ENCODE results near the gene ELK1.

Gene ELK1

DNA sequence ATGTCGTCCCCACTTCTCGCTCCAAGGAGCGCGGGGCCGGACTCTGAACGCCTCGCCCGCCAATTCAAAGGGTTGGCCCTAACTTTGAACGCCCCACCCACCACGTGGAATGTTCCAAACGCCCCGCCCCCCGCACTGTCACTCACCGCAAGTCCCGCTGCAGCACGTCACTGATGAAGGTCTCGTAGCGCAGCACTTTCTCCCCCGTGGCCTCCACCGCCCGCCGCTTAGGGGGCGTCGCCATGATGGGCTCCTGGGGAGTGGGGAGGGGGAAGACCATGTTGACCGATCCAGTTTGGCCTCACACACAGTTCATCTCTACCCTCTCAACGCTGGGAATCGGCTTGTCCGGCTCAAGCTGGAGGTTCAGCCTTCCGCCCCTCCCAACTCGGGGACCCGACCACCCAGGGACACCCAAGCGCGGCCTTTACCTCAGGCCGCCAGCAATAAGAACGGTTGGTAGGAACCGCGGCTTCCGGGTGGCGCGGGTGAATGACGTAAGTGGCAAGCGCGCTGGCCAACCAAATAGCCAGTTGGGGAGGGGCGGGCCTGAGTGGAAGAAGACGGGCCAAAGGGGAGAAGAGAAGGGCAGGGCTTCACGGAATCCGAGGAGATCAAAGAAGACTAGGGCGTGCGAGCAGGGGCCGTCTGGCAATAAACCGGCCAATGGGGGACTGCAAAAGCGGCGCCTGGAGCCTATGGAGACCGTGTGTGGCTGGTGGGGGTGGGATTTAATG lies 8.5 kb upstream of the ELK1 start, which contains the start of gene UXT:
UXT (minus strand) TSS at position 497 of the 737 bp plus-strand sequence; CDS start at position 244, 253 bp downstream.
- Mint-ChIP-seq H3K9me3 (peaks cover 3% of the 10 kb centered on the region), H3K4me3 (peak within 1 kb of the TSS; percentile 90), H3K27me3 (no peaks in the 10 kb centered on the region), H3K27ac (peak within 1 kb of the TSS; percentile 95), H3K36me3 (ENCODE audit: low read depth) (peaks cover 38% of the 10 kb centered on the region), H3K4me1 (ENCODE audit: low read depth) (peaks cover 68% of the 10 kb centered on the region)

DNA sequence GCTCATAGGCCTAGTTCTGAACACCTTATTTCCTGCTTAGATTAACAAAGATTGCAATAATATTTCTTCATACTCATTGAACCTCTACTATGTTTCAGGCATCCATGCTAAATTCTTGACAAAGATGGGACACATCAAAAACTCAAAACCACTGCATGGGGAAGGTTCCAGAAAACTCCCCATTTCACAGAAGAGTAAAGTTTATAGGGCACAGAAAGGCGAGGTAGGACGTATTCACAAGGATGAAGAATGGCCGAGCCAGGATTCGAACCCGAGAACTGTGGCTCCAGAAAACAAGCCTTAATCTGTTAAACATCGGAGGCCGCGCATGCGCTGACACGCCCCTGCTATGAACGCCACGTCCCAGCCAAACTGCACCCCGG lies 7.9 kb upstream of the ELK1 start:
- peak overlapping the region; percentile 90 for H3K4me3 Mint-ChIP-seq
- peaks cover 44% of the 10 kb centered on the region for H3K36me3 Mint-ChIP-seq (ENCODE audit: low read depth)
- H3K27ac Mint-ChIP-seq: peak overlapping the region; percentile 95
- peaks cover 3% of the 10 kb centered on the region for H3K9me3 Mint-ChIP-seq
- H3K27me3 Mint-ChIP-seq: no peaks in the 10 kb centered on the region
- H3K4me1 Mint-ChIP-seq (ENCODE audit: low read depth): peaks cover 62% of the 10 kb centered on the region

- Mint-ChIP-seq H3K36me3 (ENCODE audit: low read depth) (peaks cover 69% of the 10 kb centered on the region), H3K4me1 (ENCODE audit: low read depth) (peaks cover 50% of the 10 kb centered on the region), H3K9me3 (no peaks in the 10 kb centered on the region), H3K4me3 (peak overlapping the region; percentile 92), H3K27me3 (no peaks in the 10 kb centered on the region), H3K27ac (peak overlapping the region; percentile 94)
Observed at GRCh38 chrX:47651043-47651905, 911 bp upstream of the ELK1 start.

GRCh38 chrX:47649781-47650163 lies 591 bp downstream of the ELK1 start:
- Mint-ChIP-seq H3K27ac (peak overlapping the region; percentile 89), H3K36me3 (ENCODE audit: low read depth) (peaks cover 61% of the 10 kb centered on the region), H3K4me1 (ENCODE audit: low read depth) (peaks cover 53% of the 10 kb centered on the region), H3K27me3 (no peaks in the 10 kb centered on the region), H3K9me3 (no peaks in the 10 kb centered on the region), H3K4me3 (peak overlapping the region; percentile 92)

DNA sequence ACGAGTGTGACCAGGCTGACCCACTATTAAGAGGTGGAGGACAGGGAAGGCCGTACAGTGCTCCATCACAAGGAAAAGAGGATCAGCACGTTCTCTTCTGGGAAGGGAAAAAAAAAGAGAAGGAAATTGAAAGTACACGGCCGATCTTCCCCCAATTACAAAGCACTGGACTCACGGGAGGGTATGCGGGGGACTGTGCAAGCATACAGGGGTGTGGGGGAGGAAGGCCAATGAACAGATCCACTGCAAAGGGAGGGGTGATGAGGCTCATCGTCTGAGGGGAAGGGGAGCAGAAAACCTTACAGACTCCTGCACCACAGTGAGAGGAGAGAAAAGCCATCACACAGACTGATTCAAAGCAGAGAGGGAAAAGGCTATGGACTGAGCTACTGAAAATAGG lies 1.1 kb downstream of the ELK1 start:
- H3K4me1 Mint-ChIP-seq (ENCODE audit: low read depth): peaks cover 58% of the 10 kb centered on the region
- H3K9me3 Mint-ChIP-seq: no peaks in the 10 kb centered on the region
- no peaks in the 10 kb centered on the region for H3K27me3 Mint-ChIP-seq
- H3K27ac Mint-ChIP-seq: peak overlapping the region; percentile 89
- H3K4me3 Mint-ChIP-seq: peak overlapping the region; percentile 92
- peaks cover 61% of the 10 kb centered on the region for H3K36me3 Mint-ChIP-seq (ENCODE audit: low read depth)

DNA sequence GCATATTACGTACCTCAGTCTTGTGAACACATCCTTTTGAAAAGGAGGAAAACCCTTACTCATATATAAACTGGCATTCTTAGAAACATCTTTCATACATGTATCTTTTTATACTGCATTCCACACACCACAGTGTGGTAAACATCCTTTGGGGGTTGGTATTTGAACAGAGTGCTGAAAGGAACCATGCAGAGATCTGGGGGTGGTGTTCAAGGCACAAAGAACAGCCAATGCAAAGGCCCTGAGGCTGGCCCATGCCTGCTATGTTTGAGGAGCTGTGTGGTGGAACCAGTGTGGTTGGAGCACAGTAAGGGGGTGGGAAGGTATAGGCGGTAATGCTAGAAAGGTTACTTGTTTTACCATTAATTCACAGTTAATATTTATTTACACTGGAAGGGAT lies 2.0 kb downstream of the ELK1 start:
- Mint-ChIP-seq H3K27me3 (no peaks in the 10 kb centered on the region), H3K27ac (peak overlapping the region; percentile 89), H3K9me3 (no peaks in the 10 kb centered on the region), H3K4me1 (ENCODE audit: low read depth) (peaks cover 60% of the 10 kb centered on the region), H3K4me3 (peak overlapping the region; percentile 92), H3K36me3 (ENCODE audit: low read depth) (peaks cover 57% of the 10 kb centered on the region)

DNA sequence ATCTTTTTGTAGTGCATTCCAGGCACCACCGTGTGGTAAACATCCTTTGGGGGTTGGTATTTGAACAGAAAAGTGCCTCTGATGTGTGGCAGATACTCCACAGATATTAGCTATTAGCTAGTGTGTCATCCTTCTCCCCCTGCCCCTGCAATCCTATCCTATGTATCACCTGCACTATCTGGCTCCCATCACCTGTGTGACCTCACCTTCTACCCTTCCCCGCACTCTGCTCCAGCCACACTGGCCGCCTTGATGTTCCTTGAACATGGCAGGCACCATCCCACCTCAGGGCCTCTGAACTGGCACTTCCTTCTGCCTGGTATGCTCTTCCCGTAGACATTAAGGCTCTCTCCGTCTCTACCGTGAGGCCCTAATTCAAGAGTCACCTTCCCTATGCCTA lies 3.7 kb downstream of the ELK1 start:
- Mint-ChIP-seq H3K27me3 (no peaks in the 10 kb centered on the region), H3K27ac (no peak overlapping the region), H3K36me3 (ENCODE audit: low read depth) (peaks cover 43% of the 10 kb centered on the region), H3K9me3 (no peaks in the 10 kb centered on the region), H3K4me1 (ENCODE audit: low read depth) (peaks cover 55% of the 10 kb centered on the region), H3K4me3 (no peak overlapping the region)

DNA sequence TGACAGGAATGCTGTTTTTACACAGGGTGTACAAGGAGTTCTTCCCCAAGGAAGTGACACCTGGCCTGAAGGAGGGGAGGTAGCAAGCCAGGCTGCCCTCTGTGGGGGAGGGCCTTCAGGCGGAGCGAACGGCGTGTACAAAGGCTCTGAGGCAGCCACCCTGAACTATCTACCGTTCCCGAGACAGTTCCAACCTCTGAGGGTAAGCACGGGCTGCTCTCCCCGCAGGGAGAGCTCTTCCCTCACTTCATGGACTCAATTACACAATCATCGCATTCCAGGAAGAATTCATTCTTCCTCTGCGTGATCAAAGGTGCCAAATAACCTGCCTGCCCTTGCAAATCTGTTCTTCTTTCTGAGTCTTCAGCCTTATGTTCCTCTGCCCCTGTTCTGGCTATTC lies 4.8 kb downstream of the ELK1 start:
- H3K9me3 Mint-ChIP-seq: no peaks in the 10 kb centered on the region
- peaks cover 44% of the 10 kb centered on the region for H3K36me3 Mint-ChIP-seq (ENCODE audit: low read depth)
- H3K27me3 Mint-ChIP-seq: no peaks in the 10 kb centered on the region
- peaks cover 45% of the 10 kb centered on the region for H3K4me1 Mint-ChIP-seq (ENCODE audit: low read depth)
- H3K27ac Mint-ChIP-seq: peak overlapping the region; percentile 40
- H3K4me3 Mint-ChIP-seq: no peak overlapping the region

GRCh38 chrX:47644557-47645091 lies 5.7 kb downstream of the ELK1 start:
- no peak overlapping the region for H3K27ac Mint-ChIP-seq
- H3K9me3 Mint-ChIP-seq: no peaks in the 10 kb centered on the region
- H3K4me1 Mint-ChIP-seq (ENCODE audit: low read depth): peaks cover 45% of the 10 kb centered on the region
- no peak overlapping the region for H3K4me3 Mint-ChIP-seq
- no peaks in the 10 kb centered on the region for H3K27me3 Mint-ChIP-seq
- H3K36me3 Mint-ChIP-seq (ENCODE audit: low read depth): peaks cover 53% of the 10 kb centered on the region

GRCh38 chrX:47643926-47644325 lies 6.4 kb downstream of the ELK1 start:
- Mint-ChIP-seq H3K9me3 (no peaks in the 10 kb centered on the region), H3K27me3 (no peaks in the 10 kb centered on the region), H3K27ac (no peak overlapping the region), H3K36me3 (ENCODE audit: low read depth) (peaks cover 55% of the 10 kb centered on the region), H3K4me1 (ENCODE audit: low read depth) (peaks cover 39% of the 10 kb centered on the region), H3K4me3 (no peak overlapping the region)

GRCh38 chrX:47638816-47639215 lies 11.5 kb downstream of the ELK1 start:
- H3K27me3 Mint-ChIP-seq: no peaks in the 10 kb centered on the region
- H3K9me3 Mint-ChIP-seq: no peaks in the 10 kb centered on the region
- no peak overlapping the region for H3K4me3 Mint-ChIP-seq
- peaks cover 51% of the 10 kb centered on the region for H3K36me3 Mint-ChIP-seq (ENCODE audit: low read depth)
- no peak overlapping the region for H3K27ac Mint-ChIP-seq
- H3K4me1 Mint-ChIP-seq (ENCODE audit: low read depth): peaks cover 16% of the 10 kb centered on the region

- Mint-ChIP-seq H3K27me3 (no peaks in the 10 kb centered on the region), H3K4me1 (ENCODE audit: low read depth) (peaks cover 16% of the 10 kb centered on the region), H3K4me3 (peak overlapping the region; percentile 43), H3K9me3 (no peaks in the 10 kb centered on the region), H3K36me3 (ENCODE audit: low read depth) (peaks cover 51% of the 10 kb centered on the region), H3K27ac (peak overlapping the region; percentile 49)
Observed at GRCh38 chrX:47637546-47638195, 12.7 kb downstream of the ELK1 start.

DNA sequence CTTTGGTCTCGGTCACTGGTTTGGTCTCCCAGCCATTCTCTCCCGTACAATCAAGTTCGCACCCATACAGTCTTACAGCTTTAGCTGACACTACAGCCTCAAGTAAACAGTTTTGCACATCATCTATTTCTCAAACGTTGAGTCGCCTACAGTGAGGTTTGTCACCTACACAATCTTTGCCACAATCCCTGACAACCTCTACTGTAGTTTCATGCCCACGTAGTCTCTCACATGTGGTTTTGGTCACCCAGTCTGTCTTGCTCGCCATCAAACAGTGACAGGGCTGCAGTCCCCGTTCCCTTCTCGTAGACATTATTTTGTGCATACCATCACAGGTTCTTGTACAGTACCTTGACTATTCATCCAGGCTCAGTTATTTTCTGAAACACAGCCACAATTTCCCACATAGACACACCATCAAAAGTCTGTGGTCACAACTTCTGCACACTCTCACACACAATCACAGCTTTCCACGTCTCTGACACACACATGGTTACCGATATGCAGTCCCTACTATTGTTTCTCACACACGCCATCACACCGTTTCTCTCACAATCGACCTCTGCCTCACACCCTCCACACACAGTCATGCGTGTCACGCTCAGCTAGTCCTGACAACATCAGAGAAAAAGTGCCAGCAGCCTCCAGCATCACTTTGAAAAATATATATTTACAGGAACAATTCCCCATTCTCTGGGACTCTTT lies 15.3 kb downstream of the ELK1 start:
- no peak overlapping the region for H3K4me3 Mint-ChIP-seq
- no peaks in the 10 kb centered on the region for H3K27me3 Mint-ChIP-seq
- peaks cover 19% of the 10 kb centered on the region for H3K4me1 Mint-ChIP-seq (ENCODE audit: low read depth)
- no peaks in the 10 kb centered on the region for H3K9me3 Mint-ChIP-seq
- peaks cover 40% of the 10 kb centered on the region for H3K36me3 Mint-ChIP-seq (ENCODE audit: low read depth)
- H3K27ac Mint-ChIP-seq: no peak overlapping the region
